IPS-20b (cell line): Measurements from ENCODE around the gene PGBD4.
"Not testable (repeated sequence)": the region's sequence is repeated elsewhere in the genome, so short reads cannot be mapped to it uniquely, and the experiment has no call there.

Source experiments
- H3K27ac ChIP-seq: one replicate; pipeline ENCODE4 v1.5.1; 2013; ENCODE audit warnings: low read length
- H3K27me3 ChIP-seq: 2 replicates; pipeline ENCODE4 v1.6.1; 2013; ENCODE audit warnings: mild to moderate bottlenecking, low read length, inconsistent platforms; ENCODE audit not compliant: insufficient read depth
- H3K36me3 ChIP-seq: 2 replicates; pipeline ENCODE4 v1.6.1; 2013; ENCODE audit warnings: low read depth, mild to moderate bottlenecking, inconsistent platforms, low read length, moderate library complexity; ENCODE audit not compliant: insufficient read depth
- H3K4me1 ChIP-seq: 2 replicates; pipeline ENCODE4 v1.6.1; 2013; ENCODE audit warnings: mild to moderate bottlenecking, control low read depth, inconsistent platforms, low read length, moderate library complexity; ENCODE audit not compliant: insufficient read depth
- H3K4me3 ChIP-seq: 2 replicates; pipeline ENCODE4 v1.5.1; 2013; ENCODE audit warnings: mild to moderate bottlenecking, low read length, inconsistent platforms
- H3K9ac ChIP-seq: 2 replicates; pipeline ENCODE4 v1.6.1; 2013; ENCODE audit warnings: low read depth, mild to moderate bottlenecking, inconsistent platforms, low read length, moderate library complexity
- H3K9me3 ChIP-seq: 2 replicates; pipeline ENCODE4 v1.6.1; 2013; ENCODE audit warnings: mild to moderate bottlenecking, low read depth, low read length, inconsistent platforms; ENCODE audit not compliant: insufficient read depth

The PGBD4 gene

DNA sequence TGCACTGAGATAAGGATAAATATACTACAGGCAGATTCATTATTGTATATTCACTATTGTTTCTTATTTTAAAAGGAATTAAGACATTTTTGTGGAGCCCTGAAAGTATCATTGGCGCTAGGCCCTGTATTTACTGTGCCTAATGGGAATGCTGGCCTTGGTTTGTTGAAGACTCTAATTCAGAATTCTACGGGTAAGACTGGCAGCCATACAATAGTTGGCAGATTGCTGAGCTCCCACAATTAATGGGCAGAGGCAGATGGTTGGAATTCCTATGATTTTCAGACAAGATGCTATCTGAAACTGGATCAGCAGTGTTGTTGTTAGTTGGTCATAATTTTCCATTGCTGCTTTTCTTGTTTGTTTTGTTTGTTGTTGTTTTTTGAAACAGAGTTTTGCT is 14.7 kb downstream of the PGBD4 start:
- Histone ChIP-seq H3K36me3 (no peaks in the 10 kb centered on the region), H3K4me1 (no peaks in the 10 kb centered on the region), H3K4me3 (no peak overlapping the region)

DNA sequence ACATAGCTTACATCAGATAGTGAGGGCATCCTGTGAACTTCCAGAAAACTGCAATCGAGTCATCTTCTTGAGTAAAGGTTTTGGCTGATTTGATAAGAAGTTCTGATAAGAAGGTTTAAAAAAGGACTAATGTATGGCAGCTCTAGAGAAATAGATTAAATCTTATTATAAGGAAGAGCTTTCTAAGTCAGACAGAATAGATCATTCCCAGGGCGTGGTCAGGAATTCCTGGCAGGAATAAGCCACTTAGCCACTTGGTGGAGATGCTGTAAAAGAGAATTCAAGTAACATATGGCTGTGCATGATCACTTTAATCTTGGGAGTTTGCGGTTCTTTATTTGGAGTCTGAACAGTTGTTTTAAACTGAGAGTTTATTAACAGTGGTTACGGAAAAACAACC is 17.4 kb downstream of the PGBD4 start:
- Histone ChIP-seq H3K4me3 (no peak overlapping the region), H3K4me1 (no peaks in the 10 kb centered on the region), H3K27me3 (no peaks in the 10 kb centered on the region), H3K9me3 (no peaks in the 10 kb centered on the region), H3K36me3 (no peaks in the 10 kb centered on the region), H3K9ac (no peak overlapping the region), H3K27ac (no peak overlapping the region)

More for the DNA sequence above, 14.7 kb downstream of the PGBD4 start:
- H3K9me3 ChIP-seq, result no peaks in the 10 kb centered on the region
- H3K9ac ChIP-seq, result no peak overlapping the region
- no peak overlapping the region for H3K27ac ChIP-seq
- H3K27me3 ChIP-seq, result no peaks in the 10 kb centered on the region

DNA sequence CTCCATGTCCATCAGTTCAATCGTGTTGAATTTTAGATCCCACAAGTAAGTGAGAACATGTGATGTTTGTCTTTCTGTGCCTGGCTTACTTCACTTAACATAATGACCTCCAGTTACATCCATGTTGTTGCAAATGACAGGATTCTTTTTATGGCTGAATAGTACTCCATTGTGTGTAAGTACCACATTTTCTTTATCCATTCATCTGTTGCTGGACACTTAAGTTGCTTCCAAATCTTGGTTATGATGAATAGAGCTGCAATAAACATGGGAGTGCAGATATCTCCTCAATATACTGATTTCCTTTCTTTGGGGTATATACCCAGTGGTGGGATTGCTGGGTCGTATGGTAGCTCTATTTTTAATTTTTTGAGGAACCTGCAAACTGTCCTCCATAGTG is 18.5 kb downstream of the PGBD4 start:
- H3K9ac ChIP-seq, H3K27me3 ChIP-seq, H3K9me3 ChIP-seq, H3K27ac ChIP-seq, H3K4me3 ChIP-seq, H3K4me1 ChIP-seq, H3K36me3 ChIP-seq: not testable (repeated sequence)

DNA sequence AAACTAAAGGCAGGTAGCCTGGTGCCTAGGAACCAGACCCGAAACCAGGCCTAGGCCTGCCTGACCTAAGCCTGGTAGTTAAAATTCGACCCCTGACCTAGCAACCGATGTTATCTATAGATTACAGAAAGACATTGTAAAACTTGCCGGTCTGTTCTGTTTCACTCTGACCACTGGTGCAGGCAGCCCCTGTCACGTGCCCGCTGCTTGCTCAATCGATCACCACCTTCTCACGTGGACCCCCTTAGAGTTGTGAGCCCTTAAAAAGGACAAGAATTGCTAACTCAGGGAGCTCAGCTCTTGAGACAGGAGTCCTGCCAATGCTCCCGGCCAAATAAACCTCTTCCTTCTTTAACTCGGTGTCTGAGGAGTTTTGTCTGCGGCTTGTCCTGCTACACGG is 19.9 kb downstream of the PGBD4 start:
- not testable (repeated sequence) for H3K4me1 ChIP-seq, H3K9me3 ChIP-seq, H3K36me3 ChIP-seq, H3K27me3 ChIP-seq, H3K4me3 ChIP-seq, H3K27ac ChIP-seq, H3K9ac ChIP-seq

DNA sequence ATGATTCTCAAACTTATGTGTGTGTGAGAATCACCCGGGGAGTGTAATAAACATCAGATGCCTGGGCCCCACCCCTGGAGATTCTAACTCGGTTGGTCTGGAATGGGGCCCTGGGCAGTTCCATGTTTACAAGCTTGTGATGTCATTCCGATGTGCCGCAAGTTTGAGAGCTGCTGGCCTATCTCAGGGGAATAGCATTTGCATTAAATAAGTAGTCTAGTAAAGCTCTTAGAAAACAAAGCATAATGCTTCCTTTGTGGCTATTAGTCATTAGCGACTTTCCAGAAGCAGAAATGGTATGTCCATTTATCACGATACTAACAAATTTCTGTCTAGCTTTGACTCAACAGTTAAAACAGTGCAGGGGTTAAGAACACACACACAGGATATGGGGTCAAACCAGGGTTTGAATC is 20.9 kb downstream of the PGBD4 start:
- peaks cover 3% of the 10 kb centered on the region; the same call in 1 of the 2 replicates for H3K4me1 ChIP-seq
- no peaks in the 10 kb centered on the region for H3K9me3 ChIP-seq
- no peak overlapping the region for H3K4me3 ChIP-seq
- no peak overlapping the region for H3K27ac ChIP-seq
- H3K27me3 ChIP-seq, result no peaks in the 10 kb centered on the region
- no peaks in the 10 kb centered on the region for H3K36me3 ChIP-seq
- no peak overlapping the region for H3K9ac ChIP-seq

DNA sequence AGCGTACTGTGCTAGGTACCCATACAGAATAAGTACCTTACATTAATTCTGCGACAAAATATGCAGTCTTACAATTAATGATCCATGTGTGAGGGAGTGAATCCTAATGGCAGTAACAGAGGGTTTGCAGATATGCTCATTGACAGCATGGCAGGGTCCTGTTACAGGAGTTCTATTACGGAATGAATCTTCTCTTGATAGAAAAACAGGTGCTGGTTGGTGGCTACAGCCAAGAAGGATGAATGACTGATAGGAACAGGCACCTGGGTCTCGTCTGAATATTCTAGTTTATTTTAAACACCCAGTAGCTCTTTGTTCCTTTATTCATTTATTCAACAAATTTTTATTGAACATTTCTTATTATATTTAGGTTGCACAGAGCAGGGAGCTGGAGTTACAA is 22.8 kb downstream of the PGBD4 start:
- no peak overlapping the region for H3K4me3 ChIP-seq
- H3K36me3 ChIP-seq, result no peaks in the 10 kb centered on the region
- H3K27me3 ChIP-seq, result no peaks in the 10 kb centered on the region
- no peaks in the 10 kb centered on the region for H3K9me3 ChIP-seq
- H3K27ac ChIP-seq, result no peak overlapping the region
- peaks cover 3% of the 10 kb centered on the region; the same call in 1 of the 2 replicates for H3K4me1 ChIP-seq
- H3K9ac ChIP-seq, result no peak overlapping the region

DNA sequence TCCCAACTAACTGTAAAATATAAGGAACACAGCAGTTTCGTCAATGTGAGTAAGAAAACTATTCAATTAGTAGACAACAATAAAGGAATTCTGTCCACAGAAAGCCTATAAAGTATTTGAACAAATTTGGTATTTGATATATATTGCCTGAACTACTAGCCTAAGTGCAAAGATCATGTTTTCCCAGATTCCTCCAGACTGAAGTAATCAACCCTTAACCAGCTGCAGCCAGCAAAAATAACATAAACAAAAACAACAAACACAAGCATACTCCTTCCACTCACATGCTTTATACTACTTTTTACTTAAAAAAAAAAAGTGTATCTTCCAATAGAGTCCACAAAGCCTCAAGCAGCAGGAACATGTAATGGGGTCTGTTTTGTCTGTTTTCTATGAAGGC is 24.1 kb downstream of the PGBD4 start:
- Histone ChIP-seq H3K4me3 (no peak overlapping the region), H3K9me3 (no peaks in the 10 kb centered on the region), H3K4me1 (peaks cover 3% of the 10 kb centered on the region; the same call in 1 of the 2 replicates), H3K9ac (no peak overlapping the region), H3K27ac (no peak overlapping the region), H3K27me3 (no peaks in the 10 kb centered on the region), H3K36me3 (no peaks in the 10 kb centered on the region)

DNA sequence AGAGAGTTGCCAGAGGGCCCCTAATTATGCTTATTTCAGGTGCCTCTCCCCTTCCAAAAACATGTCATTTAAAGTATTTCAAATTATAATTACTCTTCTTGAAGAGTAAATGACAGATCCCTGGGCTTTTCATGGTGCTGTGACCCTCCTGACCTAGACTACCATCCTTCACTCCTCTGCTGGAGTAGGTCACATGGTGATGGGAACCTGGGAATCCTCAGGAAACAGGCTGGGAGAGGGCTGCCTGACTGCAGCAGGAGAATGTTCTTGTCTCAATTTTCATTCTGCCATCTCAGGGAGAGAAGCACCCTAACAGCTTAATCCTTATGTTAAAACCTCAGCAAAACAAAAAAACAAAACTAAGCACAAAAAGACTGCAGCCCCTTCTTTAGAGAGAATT is 24.6 kb downstream of the PGBD4 start:
- Histone ChIP-seq H3K27me3 (no peaks in the 10 kb centered on the region), H3K4me1 (peaks cover 3% of the 10 kb centered on the region; the same call in 1 of the 2 replicates), H3K9me3 (no peaks in the 10 kb centered on the region), H3K9ac (no peak overlapping the region), H3K4me3 (no peak overlapping the region), H3K27ac (no peak overlapping the region), H3K36me3 (no peaks in the 10 kb centered on the region)

DNA sequence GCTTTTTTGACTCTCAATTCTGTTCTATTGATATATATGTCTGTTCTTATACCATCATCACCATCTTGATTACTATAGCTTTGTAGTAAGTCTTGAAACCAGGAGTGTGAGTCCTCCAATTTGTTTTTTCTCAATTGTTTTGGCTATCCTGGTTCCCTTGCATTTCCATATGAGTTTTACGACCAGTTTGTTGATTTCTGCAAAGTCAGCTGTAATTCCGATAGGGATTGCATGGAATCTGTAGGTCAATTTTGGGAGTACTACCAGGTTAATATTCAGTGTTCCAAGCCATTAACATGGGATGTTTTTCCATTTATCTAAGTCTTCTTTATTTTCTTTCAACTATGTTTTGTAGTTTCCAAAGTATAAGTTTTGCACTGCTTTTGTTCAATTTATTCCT is 27.0 kb downstream of the PGBD4 start:
- no peaks in the 10 kb centered on the region for H3K9me3 ChIP-seq
- no peaks in the 10 kb centered on the region for H3K27me3 ChIP-seq
- no peaks in the 10 kb centered on the region for H3K36me3 ChIP-seq
- no peak overlapping the region for H3K27ac ChIP-seq
- H3K4me1 ChIP-seq, result peaks cover 3% of the 10 kb centered on the region; the same call in 1 of the 2 replicates
- no peak overlapping the region for H3K4me3 ChIP-seq
- no peak overlapping the region for H3K9ac ChIP-seq

DNA sequence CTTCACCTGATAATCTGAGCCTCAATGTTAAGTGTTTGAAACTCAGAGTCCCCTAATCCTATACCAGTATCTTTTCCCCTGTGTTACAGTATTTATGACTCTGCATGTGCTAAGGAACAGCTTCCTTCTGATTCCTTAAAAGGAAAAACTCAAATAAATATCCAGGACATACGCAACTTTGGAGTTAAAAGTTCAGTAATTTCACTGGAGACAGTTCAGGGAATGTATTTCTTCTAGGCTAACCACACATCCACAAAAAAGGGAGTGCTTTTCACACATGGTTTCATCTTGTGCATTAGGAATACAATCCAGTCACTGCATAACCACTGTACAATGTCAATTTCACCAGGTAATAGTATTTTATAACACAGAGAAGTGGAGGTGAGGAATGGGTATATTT is 31.0 kb downstream of the PGBD4 start:
- H3K36me3 ChIP-seq, result no peaks in the 10 kb centered on the region
- H3K4me3 ChIP-seq, result no peak overlapping the region
- no peaks in the 10 kb centered on the region for H3K9me3 ChIP-seq
- no peak overlapping the region for H3K9ac ChIP-seq
- H3K27me3 ChIP-seq, result no peaks in the 10 kb centered on the region
- no peaks in the 10 kb centered on the region for H3K4me1 ChIP-seq
- H3K27ac ChIP-seq, result no peak overlapping the region

DNA sequence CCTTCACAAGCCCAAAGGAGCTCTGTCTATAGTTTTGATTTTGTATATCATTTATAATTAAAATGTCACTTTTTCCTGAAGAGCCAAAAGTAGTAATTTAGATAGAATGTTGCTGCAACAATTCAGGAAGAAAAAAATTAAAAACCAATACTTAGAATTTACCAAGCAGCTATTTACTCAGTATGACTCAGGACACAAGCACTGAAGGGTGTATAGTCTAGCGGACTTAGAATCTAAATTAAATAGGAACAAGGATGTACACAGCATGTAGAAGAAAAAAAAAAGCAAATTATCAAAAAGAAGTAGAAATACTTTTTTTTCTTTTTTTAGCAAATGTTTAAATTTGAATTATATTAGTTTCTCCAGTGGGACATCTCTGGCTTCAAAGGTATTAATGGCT is 31.6 kb downstream of the PGBD4 start:
- H3K9ac ChIP-seq, result no peak overlapping the region
- H3K9me3 ChIP-seq, result no peaks in the 10 kb centered on the region
- H3K4me1 ChIP-seq, result no peaks in the 10 kb centered on the region
- H3K27me3 ChIP-seq, result no peaks in the 10 kb centered on the region
- H3K27ac ChIP-seq, result no peak overlapping the region
- no peaks in the 10 kb centered on the region for H3K36me3 ChIP-seq
- H3K4me3 ChIP-seq, result no peak overlapping the region

DNA sequence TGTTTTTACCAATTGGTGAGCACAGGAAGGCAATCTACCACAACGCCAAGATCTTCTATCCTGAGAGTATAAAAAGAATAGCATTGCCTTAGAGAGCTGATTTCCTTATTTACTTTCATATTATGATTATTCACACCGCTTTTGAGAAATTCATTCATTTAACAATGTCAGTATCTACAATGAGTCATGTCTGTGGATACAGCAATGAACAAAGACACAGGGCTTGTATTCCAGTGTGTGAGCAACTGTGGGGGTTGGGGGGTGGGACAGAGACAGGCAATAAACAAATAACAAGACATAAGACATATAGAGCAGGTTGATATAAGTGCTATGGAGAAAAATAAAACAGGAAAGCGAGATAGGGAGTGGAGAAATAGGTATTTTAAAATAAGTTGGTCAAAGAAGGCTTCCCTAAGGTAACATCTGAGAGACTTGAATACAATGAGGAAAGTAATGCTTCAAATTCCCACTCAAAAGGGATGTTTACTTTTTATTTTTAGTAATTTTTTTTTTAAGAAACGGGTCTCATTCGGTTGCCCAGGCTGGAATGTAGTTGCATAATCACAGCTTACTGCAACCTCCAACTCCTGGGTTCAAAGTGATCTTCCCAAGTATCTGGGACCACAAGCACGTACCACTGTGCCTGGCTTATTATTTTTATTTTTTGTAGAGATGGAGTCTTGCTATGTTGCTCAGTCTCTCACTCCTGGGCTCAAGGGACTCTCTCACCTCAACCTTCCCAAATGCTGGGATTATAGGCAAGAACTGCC is 45.7 kb downstream of the PGBD4 start:
- Histone ChIP-seq H3K27ac (no peak overlapping the region), H3K9ac (no peak overlapping the region), H3K4me1 (no peaks in the 10 kb centered on the region), H3K27me3 (no peaks in the 10 kb centered on the region), H3K9me3 (no peaks in the 10 kb centered on the region), H3K4me3 (no peak overlapping the region), H3K36me3 (peaks cover 77% of the 10 kb centered on the region)
